SK-N-MC (cell line): ENCODE data around the gene FYTTD1.

Source experiments
- EZH2 ChIP-seq: fragments of 200-600 bp; sonication (generic); IDR thresholded peaks from one replicate; pipeline ENCODE4 v1.6.1; 2017; ENCODE audit warnings: antibody characterized with exemption
- FOXP2 ChIP-seq: optimal IDR thresholded peaks from 2 replicates; pipeline ENCODE3; 2011; ENCODE audit warnings: mild to moderate bottlenecking, moderate library complexity; ENCODE audit not compliant: insufficient read depth; ENCODE audit errors: extremely low read length, control extremely low read depth
- POLR2AphosphoS5 ChIP-seq: IDR thresholded peaks from 2 replicates; pipeline ENCODE4 v1.6.1; 2012; ENCODE audit warnings: mild to moderate bottlenecking, low read depth, low read length, borderline replicate concordance

DNA sequence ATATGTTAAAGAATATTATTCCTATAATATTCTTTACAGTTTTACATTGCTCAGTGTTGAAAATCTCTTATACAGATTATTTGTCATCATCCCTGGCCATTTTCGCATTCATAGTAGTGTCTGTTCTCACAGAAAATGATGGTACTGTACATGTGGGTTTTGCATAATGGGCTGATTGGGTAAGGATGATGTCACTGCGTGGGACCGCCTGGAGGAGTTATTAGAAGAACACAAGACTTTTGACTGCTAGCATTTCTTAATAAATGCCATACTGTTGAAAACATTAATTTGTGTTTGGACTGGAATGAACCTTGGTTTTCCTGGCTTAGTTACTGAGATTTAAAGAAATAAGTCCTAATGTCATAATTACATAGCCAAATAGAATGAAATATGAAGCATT lies 61.7 kb downstream of the FYTTD1 start:
- TF ChIP-seq EZH2 (no peak), POLR2AphosphoS5 (no peak), FOXP2 (no peak)
